Epidermal melanocyte (primary cell): ENCODE results near the gene HNRNPL.
"Not testable (repeated sequence)": the region's sequence is repeated elsewhere in the genome, so short reads cannot be mapped to it uniquely, and the experiment has no call there.

Experiments
- DNase-seq: peaks from one replicate; pipeline ENCODE4 v3.0.0; 2011; ENCODE audit warnings: low spot score; ENCODE audit not compliant: insufficient read length

HNRNPL gene

GRCh38 chr19:38869836-38870607 is 20.2 kb upstream of the HNRNPL start:
- DNase-seq, result peak; percentile 50

- DNase-seq, result no peak
These were observed 19.5 kb upstream of the HNRNPL start for GRCh38 chr19:38869160-38869835.

GRCh38 chr19:38868551-38868950 is 18.8 kb upstream of the HNRNPL start:
- DNase-seq, result no peak

- no peak for DNase-seq
These were observed 17.5 kb upstream of the HNRNPL start for GRCh38 chr19:38867171-38867780.

- peak; percentile 43 for DNase-seq
These were observed 12.7 kb upstream of the HNRNPL start for GRCh38 chr19:38862321-38863059.

GRCh38 chr19:38861368-38861767 is 11.6 kb upstream of the HNRNPL start:
- DNase-seq, result no peak

GRCh38 chr19:38859631-38860204 is 9.9 kb upstream of the HNRNPL start:
- not testable (repeated sequence) for DNase-seq

GRCh38 chr19:38856813-38857212 is 7.0 kb upstream of the HNRNPL start:
- DNase-seq, result no peak

GRCh38 chr19:38855751-38856150 is 6.0 kb upstream of the HNRNPL start:
- not testable (repeated sequence) for DNase-seq

- DNase-seq, result not testable (repeated sequence)
These were observed 5.2 kb upstream of the HNRNPL start for GRCh38 chr19:38854961-38855360.

GRCh38 chr19:38853214-38853613 is 3.4 kb upstream of the HNRNPL start:
- DNase-seq, result no peak

GRCh38 chr19:38852231-38853044 is 2.7 kb upstream of the HNRNPL start:
- DNase-seq, result peak; percentile 44

GRCh38 chr19:38851622-38852230 is 1.9 kb upstream of the HNRNPL start:
- DNase-seq, result peak; percentile 61

- DNase-seq, result no peak
These were observed 1.3 kb upstream of the HNRNPL start for GRCh38 chr19:38850976-38851621.

GRCh38 chr19:38850436-38850975 is 720 bp upstream of the HNRNPL start:
- DNase-seq, result peak; percentile 98

- peak; percentile 98 for DNase-seq
These were observed 483 bp downstream of the HNRNPL start for GRCh38 chr19:38849147-38849859.

- DNase-seq, result no peak
These were observed 1.3 kb downstream of the HNRNPL start for GRCh38 chr19:38848299-38849146.

GRCh38 chr19:38846097-38846496 is 3.7 kb downstream of the HNRNPL start:
- DNase-seq, result no peak
